Activated CD8-positive, alpha-beta memory T cell treated with anti-CD3 and anti-CD28 coated beads for 24 hours (primary cell): ENCODE results near the gene IGSF21.

Experiments used
- DNase-seq: peaks from one replicate; pipeline ENCODE4 v3.0.0-alpha.2; 2020

The IGSF21 gene

DNA sequence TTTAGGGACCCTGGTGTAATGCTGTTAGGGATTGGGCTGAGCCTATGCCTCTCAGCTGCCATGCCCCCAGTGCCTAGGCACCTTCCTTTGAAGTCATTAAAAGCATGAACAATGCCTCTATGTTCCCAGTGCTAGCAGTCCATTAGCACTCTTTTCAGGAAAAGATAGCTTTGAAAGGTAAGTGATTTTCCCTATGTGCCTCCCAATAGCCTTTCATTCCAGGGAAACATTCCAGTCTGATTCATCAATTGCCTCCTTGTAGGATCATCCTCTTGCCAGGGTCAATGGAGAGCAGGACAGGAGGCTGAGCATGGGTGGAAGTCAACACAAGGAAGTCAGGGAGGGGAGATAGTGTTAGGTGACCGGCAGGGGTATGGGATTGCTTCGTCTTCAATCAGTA, 8.6 kb upstream of the IGSF21 start:
- DNase-seq: no peak

DNA sequence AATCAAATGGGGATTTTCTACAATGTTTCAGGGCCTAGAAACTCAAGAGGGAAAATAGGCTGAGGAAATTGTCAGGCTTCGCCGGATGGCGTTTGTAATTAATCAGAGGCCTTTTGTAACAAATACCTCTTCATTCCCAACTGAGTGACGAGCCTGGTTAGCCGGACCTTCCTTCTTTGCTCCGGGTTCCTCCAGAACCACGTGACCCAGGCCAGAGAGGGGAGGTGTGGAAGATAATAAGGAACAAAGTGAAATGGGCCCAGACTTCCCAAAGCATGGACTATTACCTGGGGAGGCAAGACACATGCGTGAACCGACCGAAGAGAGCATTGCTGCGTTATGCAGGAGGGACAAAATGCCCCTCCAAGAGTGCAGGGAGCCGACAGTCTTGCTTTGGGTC, 7.5 kb upstream of the IGSF21 start:
- DNase-seq: no peak

DNA sequence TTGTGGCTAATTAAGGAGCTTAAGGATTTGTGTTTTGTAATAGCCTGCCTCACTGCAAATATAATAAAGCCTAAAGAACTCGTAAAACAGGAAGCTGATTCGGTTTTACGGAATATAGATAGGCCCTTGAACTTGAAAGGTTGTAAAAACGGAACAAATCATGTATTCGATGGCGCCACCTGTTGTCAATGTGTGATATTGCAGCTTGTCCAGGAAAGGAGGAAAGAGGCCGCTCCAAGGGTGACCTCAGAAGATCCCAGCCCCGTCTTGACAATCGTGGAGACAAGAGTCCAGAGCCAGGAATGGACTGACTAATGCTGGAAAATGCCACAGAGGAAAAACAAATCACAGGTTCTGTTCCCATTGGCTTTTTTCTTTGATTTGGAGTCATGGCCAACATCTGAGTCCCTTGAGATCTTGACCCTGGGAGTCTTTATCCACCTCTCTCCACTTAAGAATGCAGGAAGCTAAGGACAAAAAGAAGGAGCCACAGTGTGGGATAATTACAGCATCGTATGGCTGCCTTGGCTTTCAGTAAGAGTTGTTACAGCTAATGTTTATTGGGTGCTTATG, 7.0 kb upstream of the IGSF21 start:
- peak; percentile 71 for DNase-seq

DNA sequence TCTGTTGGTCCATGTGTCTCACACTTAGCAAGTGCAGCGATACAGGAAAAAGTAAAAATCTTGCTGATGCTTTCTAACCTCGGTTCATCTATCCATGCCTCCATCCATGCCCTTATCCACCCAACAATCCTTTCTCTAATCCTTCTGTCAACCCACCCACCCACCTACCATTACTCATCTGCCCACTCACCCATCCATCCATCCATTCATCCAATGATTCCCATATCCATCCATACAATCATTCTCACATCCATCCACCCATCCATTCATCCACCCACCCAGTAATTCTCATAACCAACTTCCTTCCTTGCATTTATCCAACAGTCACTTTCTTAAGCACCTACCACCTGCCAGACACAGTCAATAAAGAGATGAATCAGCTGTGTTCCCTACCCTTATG, 6.1 kb upstream of the IGSF21 start:
- no peak for DNase-seq

DNA sequence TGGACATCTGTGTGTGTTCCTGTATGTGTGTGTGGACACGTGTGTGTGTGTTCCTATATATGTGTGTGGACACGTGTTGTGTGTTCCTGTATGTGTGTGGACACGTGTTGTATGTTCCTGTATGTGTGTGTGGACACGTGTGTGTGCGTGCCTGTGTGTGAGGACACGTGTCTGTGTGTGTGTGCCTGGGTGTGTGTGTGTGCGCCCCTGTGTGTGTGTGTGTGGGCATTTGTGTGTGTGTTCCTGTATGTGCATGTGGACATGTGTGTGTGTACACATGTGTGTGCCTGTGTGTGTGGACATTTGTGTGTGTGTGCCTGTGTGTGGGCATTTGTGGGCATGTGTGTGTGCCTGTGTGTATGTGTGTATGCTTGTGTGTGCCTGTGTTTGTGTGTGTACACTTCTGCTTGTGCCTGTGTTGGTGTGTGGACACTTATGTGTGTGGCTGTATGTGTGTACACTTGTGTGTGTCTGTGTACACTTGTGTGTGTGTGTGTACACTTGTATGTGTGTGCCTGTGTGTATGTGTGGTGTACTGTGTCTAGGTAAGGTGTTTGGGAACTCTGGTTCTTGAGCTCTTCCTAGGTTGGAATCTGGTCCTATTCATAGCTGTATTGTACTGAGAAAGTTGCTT, 3.7 kb upstream of the IGSF21 start:
- DNase-seq: no peak

DNA sequence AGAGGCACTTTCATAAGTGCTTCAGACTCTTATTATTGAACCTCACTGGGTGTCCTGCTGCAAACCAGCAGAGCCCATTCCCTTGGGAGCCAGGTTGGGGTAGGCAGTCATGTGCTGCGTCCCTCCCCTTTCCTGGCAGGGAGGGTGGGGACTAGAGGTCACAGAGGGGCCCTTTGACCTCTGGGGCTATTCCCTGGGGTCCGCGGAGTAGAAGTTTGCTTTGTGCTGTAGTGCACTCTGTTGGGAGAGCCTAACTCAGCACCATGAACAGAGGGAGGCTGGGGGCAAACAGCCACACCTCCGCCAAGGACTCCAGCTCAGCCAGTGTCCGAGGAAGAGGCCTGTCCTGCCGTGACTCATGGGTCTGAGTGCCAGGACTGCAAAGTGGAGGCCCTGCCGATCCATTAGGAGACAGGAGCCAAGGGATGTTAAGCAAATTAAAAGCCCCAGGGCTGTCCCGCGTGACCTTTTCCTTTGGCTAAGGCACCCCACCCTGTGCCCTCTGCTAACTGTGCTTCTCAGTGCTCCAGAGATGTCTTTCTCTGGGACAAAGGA, 3.0 kb upstream of the IGSF21 start:
- no peak for DNase-seq

DNA sequence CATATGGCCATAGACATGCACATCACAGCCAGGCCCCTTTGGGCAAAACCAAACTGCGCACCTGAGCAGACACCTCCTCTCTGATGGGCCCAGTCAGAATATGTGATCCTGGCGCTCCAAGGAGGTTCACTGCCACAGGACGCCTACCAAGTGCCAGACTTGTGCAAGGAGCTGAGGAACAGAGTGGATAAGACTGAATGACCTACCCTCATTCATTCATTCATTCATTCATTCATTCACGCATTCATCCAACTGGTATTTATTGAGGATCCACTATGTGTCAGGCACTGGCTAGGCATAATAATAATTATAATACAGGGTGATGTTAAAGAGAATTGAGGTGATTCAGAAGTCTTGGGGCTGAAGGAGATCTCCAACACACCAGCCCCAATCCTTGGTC, 2.4 kb upstream of the IGSF21 start:
- DNase-seq: no peak

DNA sequence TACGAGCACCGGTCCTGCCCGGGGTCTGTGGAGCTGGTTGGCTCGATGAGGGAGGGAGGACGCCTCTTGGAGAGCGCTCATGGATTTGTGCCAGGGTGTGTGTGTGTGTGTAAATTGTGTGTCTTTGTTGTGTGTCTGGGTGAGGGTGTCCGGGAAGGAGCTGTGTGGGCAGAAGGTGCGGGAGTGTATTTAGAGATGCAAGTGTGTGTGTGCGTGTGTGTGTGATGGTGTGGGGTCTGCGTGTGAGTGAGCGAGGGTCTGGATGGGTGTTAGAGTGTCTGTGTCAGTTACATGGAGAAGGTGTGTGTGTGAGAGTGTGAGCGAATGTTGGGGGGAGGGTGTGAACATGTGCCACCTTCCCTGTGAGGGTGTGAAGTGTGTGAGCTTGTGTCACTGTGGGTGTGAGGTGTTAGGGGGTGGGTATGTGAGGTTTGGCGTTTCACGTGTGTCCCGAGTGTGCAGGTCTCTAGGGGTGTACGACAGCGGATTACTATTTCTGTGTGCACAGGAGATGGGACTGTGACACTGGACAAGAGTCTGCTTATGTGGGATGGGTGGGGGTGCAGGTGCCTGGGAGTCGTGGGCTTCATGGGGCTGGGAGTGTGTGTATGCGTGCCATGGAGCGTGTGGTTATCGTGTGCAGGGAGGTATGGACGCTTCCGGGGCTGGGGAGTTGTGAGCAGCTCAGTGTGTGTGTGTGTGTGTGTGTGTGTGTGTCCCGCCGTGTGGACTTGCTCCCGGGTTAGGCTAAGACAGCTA, 880 bp downstream of the IGSF21 start:
- DNase-seq: no peak

DNA sequence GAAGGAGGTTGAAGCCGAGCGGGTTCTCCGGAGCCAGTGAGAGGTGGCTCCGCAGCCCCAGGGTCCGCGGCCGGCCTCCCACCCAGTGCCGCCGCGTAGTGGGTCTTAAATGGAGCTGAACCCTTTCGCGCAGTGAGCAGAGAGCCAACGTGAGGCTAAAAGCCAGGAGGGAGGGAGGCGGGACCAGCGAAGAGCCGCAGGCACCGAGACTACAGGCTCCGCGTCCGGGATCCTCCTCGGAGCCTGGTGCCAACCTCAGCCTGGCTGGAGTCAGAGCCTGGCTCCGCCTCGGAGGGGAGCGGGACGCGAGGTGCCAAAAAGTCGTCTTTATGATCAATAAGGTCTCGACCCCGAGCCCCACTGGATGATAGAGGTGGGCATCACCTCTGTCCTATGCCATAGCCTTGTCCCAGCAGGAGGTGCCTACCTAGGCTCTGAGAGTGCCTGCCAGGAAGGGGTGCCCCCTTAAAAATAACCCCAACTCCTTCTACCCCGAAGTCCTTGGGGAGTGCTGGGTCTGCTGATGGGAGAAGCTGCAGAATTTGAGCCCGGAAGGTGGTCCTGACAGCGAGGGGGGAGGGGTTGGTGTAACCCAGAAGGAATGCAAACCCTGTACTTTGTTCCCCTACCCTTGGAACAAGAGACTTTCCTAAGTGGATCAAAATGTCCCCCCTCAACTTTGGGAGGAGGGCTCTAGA, 1.6 kb downstream of the IGSF21 start:
- DNase-seq: no peak

DNA sequence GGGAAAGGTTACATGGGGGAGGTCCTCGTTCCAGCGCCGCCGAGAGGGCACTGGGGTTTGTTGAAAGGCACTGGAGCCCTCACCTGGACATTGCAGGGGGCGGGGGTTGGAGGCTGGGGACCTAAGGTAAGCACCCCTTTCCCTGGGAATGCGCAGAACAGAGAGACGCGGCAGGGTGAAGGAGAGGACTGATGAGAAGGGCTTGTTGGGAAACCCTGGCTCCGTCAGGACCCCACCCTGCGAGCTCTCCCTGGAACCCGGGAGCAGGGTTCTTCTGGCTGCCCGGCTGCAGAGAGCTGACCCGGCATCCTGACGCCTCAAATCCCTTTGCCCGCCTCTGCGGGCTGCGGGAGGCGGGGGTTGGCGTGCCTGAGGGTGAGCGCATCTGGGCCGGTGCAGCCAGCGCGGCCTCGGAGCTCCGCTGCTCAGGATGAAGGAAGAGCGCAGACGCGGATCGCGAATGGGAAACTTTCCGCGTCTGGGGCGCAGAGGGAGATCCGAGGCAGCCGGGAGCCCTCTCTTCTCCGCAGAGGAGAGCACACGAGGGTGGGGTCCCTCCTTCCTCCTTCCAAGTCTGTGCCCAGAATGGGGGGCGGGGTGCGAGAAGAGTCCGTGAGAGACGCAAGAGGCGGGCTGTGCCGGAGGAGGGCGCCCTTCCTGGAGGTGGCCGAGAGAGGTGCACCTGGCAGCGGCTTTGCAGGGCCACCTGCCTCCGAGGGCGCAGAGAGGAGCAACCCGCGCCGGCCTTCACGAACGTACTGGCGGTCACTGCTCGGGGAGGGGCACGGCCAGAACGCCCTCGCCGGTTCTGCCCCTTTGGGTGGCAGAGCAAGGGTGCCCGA, 2.4 kb downstream of the IGSF21 start:
- DNase-seq: no peak

DNA sequence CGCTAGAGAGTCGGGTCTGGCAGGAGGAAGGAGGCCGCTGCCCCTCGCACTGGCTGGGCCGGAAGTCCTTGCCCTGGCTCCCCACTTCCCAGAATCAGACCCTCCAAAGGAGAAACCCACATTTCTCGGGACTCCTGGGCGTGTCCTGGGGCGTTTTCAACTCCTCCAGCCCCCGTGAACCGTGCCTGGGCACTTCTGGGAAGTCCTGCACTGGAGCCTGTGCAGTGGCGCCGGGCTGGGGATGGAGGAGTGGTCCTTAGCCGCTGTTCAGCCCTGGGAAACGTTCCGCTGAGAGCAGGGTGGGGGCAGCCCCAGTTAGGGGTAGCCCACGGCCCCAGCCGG, 3.0 kb downstream of the IGSF21 start:
- DNase-seq: no peak

DNA sequence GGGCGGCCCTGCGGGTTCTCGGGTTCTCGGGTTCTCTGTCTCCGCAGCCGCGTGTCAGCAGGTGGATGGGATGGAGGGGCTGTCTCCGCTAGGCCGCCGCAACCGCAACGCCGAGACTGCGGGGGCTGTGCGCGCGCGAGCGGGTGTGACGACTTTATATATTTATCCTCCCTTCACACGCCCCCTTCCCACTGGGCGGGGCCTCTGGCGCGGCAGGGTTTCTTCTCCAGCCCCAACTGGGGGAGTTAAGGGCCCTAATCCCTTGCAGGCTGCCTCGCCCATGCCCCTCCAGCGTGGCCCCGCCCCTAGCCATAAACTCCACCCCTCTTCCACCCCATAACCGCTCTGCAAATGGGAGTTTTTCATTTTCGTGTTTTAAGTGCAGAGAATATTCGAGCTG, 3.4 kb downstream of the IGSF21 start:
- DNase-seq: no peak

DNA sequence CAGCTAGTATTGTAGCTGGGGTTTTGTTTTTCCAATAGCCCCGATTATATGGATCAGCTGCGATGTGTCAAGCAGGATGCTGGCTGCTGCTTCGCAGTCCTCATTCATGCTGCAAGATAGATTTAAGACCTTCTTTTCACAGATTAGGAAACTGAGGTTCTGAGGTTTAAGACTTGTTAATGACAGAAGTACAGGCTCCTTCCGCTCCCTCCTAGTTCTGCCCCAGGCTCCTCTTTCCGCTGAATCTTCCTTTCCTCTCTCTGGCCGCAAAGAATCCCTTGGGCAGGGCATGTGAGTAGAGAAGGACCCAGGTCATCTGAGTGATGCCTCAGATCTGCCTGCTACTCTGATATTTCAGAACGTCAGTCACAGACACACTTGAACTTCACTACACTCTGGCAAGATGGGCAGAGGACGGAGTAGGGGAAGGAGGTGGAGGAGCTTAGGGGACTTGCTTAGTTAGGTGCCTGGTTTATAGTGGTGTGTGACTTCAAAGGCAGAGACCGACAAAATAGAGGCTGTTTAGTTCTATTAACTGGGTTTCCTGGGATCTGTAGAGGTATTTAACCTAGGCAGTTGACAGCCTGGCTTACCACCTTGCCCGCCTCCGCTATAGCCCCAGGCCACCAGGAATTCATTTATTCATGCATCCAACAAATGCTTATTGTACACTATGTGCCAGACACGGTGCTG, 4.2 kb downstream of the IGSF21 start:
- DNase-seq: no peak

DNA sequence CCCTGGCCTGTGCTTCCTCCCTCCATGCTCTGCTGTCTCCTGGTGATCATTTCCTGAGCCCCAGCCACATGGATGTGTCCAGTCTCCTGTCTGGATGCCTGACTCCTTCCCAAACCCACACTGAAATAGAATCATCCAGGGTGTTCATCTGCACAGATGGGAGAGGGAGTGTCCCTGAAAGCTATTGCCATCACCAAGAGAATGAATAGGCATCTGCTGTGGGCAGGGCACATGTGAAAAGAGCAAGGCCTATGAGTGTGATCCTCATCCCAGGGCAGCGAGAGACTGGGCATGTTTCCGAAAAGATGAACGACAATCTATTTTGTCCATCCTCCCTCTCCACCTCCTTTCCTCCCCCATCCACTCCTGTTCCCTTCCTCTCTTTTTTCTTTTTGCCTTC, 5.0 kb downstream of the IGSF21 start:
- no peak for DNase-seq

DNA sequence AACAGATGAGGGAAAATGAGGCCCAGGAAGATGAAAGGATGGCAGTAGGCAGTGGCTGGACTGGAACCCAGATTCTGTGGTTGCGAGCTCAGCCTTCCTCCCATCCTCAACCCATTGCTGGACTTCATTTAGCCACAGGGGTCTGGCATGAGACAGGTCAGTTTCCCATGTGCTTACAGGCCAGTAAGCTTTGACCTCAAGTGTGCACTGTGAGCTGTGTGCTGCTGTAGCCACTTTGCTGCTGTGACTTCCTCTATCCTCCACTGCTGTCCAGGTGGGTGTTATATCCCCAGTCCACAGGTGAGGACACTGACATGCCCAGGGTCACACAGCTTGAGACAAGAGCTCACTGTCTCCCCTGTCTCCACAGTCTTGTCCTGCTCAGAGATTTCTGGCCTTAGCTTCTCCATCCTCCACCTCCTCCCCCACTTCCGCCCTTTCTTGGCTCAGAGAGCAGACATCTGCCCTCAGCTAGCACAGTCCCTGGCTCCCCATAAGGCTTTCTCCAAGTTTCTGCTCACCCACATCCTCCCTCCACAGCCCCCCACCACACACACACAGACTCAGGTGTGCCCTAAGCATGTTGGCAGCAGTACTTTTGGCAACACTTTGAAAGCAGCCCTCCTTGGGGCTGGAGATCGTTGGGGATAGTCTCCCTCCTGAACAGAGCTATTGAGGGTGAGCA, 7.3 kb downstream of the IGSF21 start:
- DNase-seq: no peak

DNA sequence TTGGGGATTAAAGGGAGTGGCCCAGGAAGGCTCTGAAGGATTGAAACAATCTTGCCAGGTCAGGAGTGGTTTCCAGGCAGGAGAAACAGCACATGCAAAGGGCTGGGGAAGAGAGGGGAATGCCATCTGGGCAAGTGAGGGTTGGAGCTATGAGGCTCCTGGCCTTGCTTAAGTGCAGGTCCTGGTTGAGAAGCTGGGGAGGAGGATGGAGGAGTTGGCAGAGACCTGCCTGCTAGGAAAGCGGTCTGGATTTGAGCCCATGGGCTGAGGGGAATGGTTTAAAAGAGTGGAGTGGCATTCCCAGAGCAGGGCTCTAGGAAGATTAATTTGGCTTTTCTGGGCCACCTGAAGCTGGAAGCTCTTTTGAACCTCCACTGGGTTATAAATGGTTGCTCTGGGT, 9.2 kb downstream of the IGSF21 start:
- DNase-seq: no peak

DNA sequence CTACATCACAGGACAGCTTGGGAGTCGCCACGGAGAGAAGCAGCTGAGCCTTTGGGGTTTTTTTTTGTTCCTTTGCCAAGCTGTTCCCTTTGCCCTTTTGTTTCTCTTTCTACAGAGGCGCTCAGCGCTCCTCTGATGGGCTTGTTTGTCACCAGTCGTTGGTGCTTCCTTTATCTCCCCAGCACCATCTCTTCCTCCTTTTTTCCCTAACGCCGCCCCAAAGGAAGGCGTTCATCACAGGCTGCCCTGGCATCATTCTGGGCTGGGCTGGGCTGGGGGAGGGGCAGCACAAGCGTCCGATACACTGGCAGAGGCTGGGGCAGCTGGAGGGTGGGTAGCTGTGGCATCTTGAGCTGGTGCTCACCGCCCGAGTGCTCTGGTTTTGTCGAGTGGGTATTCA, 10.5 kb downstream of the IGSF21 start:
- no peak for DNase-seq

DNA sequence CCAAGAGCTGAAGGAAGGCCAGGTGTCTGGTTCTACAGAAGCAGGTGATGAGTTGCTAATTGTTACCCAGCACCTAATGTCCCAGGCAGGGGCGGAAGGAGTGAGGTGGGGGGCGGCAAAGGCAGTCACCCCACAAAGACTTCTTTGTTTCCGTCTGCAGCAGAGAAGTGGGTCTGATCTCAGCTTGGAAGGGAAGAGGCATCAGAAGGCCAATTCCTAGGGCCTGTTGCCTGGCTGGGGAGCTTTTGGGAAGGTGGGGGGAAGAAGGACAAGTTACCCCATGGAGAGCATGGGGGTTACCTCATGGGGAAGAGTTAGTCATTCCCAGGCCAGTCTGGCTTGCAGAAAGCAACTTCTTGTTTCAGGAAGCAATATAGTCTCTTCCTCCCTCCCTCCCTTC, 10.9 kb downstream of the IGSF21 start:
- no peak for DNase-seq

DNA sequence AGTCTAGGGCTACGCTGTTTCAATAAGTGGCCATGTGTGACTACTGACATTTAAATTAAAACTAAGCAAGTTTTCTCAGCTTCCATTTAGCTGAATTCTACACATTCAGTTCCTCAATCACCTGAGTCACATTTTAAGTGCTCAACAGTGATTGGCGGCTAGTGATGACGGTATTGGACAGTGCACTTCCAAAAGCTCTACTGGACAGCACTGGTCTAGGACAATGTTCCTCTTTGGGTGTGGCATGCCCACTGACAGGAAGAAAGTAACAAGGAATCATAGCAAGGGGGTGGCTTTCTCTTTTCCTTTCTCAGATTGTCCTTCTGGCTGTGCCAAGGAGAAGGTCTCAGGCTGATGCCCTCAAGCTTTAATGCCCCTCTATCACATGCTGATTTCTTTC, 11.7 kb downstream of the IGSF21 start:
- DNase-seq: no peak

DNA sequence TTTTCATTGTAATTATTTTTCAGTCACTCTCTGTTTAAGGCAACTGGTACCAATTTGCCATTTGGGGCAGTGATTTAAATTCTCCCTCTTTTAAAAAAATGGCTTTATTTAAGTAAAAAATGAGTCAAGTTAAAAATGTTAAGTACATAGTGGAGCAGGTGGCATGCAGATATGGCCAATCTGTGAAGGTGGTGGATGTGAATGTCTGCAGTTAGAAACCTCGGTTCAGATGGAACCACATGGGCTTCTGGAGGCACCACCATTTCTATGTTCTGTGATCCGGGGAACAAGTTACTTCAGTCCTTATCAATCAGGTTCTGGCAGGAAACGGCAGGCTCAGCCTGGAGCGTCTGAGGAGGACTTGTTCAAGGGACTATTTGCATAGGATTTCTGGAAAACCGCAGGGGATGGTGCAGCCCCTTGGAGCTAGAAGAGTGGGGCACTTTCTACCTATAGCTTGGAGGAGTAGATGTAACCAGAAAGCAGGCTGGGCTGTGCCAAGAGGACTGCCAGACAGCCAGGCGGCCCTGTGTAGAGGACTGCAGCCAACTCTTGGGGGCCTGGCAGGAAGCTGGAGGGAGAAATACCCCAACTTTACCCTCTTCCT, 12.3 kb downstream of the IGSF21 start:
- no peak for DNase-seq

DNA sequence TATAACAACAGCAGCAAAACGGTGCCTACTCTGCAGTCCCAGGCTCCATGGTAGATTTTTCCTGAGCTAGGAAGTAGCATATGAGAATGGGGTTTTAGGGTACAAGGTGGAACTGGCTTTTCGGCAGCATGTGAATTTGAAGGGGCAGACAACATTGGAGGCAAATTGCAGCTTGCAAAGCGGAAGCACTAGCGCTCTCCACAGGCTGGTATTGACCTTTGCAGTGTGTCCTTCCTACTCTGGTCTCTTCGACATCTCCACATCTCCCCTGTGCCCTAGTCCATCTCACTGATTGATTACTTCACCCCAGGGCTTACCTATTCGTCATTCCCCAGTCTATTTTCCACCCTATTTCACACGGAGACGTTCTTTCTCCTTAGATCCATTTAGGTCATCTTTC, 13.0 kb downstream of the IGSF21 start:
- DNase-seq: no peak
